HepG2 (cell line): ENCODE measurements around the gene CCM2L. TPM values are rescaled to one million over a fixed set of nuclear protein-coding genes. Genes with fewer than 3 reads are reported as not detected.

ENCODE experiments used
- CHD4 ChIP-seq: fragments of 200-600 bp; sonication (generic); IDR thresholded peaks from 2 replicates; pipeline ENCODE4 v1.7.0; 2017; ENCODE audit warnings: mild to moderate bottlenecking, low read length, borderline replicate concordance
- EZH2 ChIP-seq: conservative IDR thresholded peaks from 2 replicates; pipeline ENCODE4 v1.6.1; 2012; ENCODE audit warnings: mild to moderate bottlenecking, low read depth, low read length, moderate library complexity
- FOSL2 ChIP-seq: sonication (generic); formaldehyde crosslinking; IDR thresholded peaks from 2 replicates; pipeline ENCODE4 v1.4.0; 2020; ENCODE audit warnings: missing genetic modification reagents
- KLF16 ChIP-seq, 2 experiments: sonication (generic) in 1 of 2; formaldehyde crosslinking in 1 of 2; IDR thresholded peaks; 2 replicates each; pipeline versions ENCODE4 v1.6.1 to v1.8.0; 2016 to 2023; ENCODE audit warnings: missing genetic modification reagents in 2 of 2, missing compliant biosample characterization in 1 of 2
- MED1 ChIP-seq: sonication (generic); formaldehyde crosslinking; IDR thresholded peaks from 2 replicates; pipeline ENCODE4 v1.4.0; 2020; ENCODE audit warnings: missing genetic modification reagents
- NR2F6 ChIP-seq, 2 experiments: IDR thresholded peaks; 2 replicates each; pipeline ENCODE4 v1.6.1; 2016; ENCODE audit warnings: antibody characterized with exemption in 1 of 2, mild to moderate bottlenecking in 1 of 2
- SALL2 ChIP-seq: sonication (generic); formaldehyde crosslinking; IDR thresholded peaks from 2 replicates; pipeline ENCODE4 v1.8.1; 2023; ENCODE audit warnings: mild to moderate bottlenecking, missing genetic modification reagents, inconsistent platforms
- SMAD3 ChIP-seq: sonication (generic); formaldehyde crosslinking; IDR thresholded peaks from 2 replicates; pipeline ENCODE4 v1.4.0; 2020; ENCODE audit warnings: missing genetic modification reagents
- SOX6 ChIP-seq, 2 experiments: fragments of 450-650 bp in 1 of 2; sonication (generic) in 1 of 2; formaldehyde crosslinking in 1 of 2; IDR thresholded peaks; 2 replicates each; pipeline versions ENCODE4 v1.4.0 to v1.6.1; 2017 to 2020; ENCODE audit warnings: antibody characterized with exemption in 1 of 2, mild to moderate bottlenecking in 1 of 2, missing genetic modification reagents in 1 of 2
- ZBTB8A ChIP-seq: sonication (generic); formaldehyde crosslinking; IDR thresholded peaks from 2 replicates; pipeline ENCODE4 v1.4.0; 2020; ENCODE audit warnings: mild to moderate bottlenecking, low read depth, missing genetic modification reagents, borderline replicate concordance
- ZC3H4 ChIP-seq: sonication (generic); formaldehyde crosslinking; IDR thresholded peaks from 2 replicates; pipeline ENCODE4 v1.4.0; 2020; ENCODE audit warnings: missing genetic modification reagents, borderline replicate concordance
- ZFY ChIP-seq: sonication (generic); formaldehyde crosslinking; IDR thresholded peaks from 2 replicates; pipeline ENCODE4 v1.4.0; 2020; ENCODE audit warnings: missing genetic modification reagents
- ZNF224 ChIP-seq: sonication (generic); formaldehyde crosslinking; IDR thresholded peaks from 2 replicates; pipeline ENCODE4 v1.5.0; 2020; ENCODE audit warnings: mild to moderate bottlenecking, missing genetic modification reagents
- ZNF274 ChIP-seq: sonication (generic); formaldehyde crosslinking; IDR thresholded peaks from 2 replicates; pipeline ENCODE4 v1.5.1; 2020; ENCODE audit warnings: mild to moderate bottlenecking, missing genetic modification reagents
- ZNF510 ChIP-seq: sonication (generic); formaldehyde crosslinking; IDR thresholded peaks from 2 replicates; pipeline ENCODE4 v1.4.0; 2020; ENCODE audit warnings: low read depth, mild to moderate bottlenecking, missing genetic modification reagents
- ZNF777 ChIP-seq: sonication (generic); formaldehyde crosslinking; IDR thresholded peaks from 2 replicates; pipeline ENCODE4 v1.4.0; 2020; ENCODE audit warnings: missing genetic modification reagents
- ZNF790 ChIP-seq: sonication (generic); formaldehyde crosslinking; IDR thresholded peaks from 2 replicates; pipeline ENCODE4 v1.8.0; 2022; ENCODE audit warnings: missing genetic modification reagents, mild to moderate bottlenecking, borderline replicate concordance
- polyA plus RNA-seq, 8 experiments: library from polyadenylated mRNA; depleted of rRNA in 3 of 8; stranded (reverse) in 7 of 8; unstranded in 1 of 8; fragments of >200 nt; fragmentation: Illumina TruSeq in 4 of 8; extraction: Trizol in 4 of 8; gene quantifications; 2 replicates each; pipeline versions ENCODE4 v1.2.1 to v1.2.3, GENCODE V29; 2011 to 2016; ENCODE audit warnings: low read depth in 4 of 8, missing spikeins in 1 of 8, mixed read lengths in 1 of 8; ENCODE audit not compliant: insufficient read depth in 1 of 8
- total RNA-seq, 5 experiments: library from RNA; depleted of rRNA; stranded (reverse); fragments of >200 nt; fragmentation: Illumina TruSeq; extraction: Trizol; gene quantifications; 2 replicates each; pipeline ENCODE4 v1.2.3, GENCODE V29; 2016; ENCODE audit warnings: low read depth in 1 of 5
- TF ChIP-seq, protein P1 (sequence below): sonication (generic); formaldehyde crosslinking; IDR thresholded peaks from 2 replicates; pipeline ENCODE4 v1.5.1; 2020; ENCODE audit warnings: mild to moderate bottlenecking, moderate library complexity, missing genetic modification reagents
- TF ChIP-seq, protein P2 (sequence below): IDR thresholded peaks from 2 replicates; pipeline ENCODE4 v1.6.1; 2016; ENCODE audit warnings: mild to moderate bottlenecking
- TF ChIP-seq, protein P3 (sequence below): sonication (generic); formaldehyde crosslinking; IDR thresholded peaks from 2 replicates; pipeline ENCODE4 v1.4.0; 2020; ENCODE audit warnings: mild to moderate bottlenecking, missing genetic modification reagents
- TF ChIP-seq, protein P4 (sequence below): sonication (generic); formaldehyde crosslinking; IDR thresholded peaks from 2 replicates; pipeline ENCODE4 v1.4.0; 2020; ENCODE audit warnings: mild to moderate bottlenecking, low read depth, missing genetic modification reagents
- TF ChIP-seq, protein P5 (sequence below): sonication (generic); formaldehyde crosslinking; IDR thresholded peaks from 2 replicates; pipeline ENCODE4 v1.5.0; 2020; ENCODE audit warnings: mild to moderate bottlenecking, missing genetic modification reagents

Gene CCM2L
- total and polyA plus RNA-seq, 2 of the 13 experiments (the other 11 are each of a cell fraction or from before 2014, with no cell fraction given), result 0.15 TPM; not detected in 1

DNA sequence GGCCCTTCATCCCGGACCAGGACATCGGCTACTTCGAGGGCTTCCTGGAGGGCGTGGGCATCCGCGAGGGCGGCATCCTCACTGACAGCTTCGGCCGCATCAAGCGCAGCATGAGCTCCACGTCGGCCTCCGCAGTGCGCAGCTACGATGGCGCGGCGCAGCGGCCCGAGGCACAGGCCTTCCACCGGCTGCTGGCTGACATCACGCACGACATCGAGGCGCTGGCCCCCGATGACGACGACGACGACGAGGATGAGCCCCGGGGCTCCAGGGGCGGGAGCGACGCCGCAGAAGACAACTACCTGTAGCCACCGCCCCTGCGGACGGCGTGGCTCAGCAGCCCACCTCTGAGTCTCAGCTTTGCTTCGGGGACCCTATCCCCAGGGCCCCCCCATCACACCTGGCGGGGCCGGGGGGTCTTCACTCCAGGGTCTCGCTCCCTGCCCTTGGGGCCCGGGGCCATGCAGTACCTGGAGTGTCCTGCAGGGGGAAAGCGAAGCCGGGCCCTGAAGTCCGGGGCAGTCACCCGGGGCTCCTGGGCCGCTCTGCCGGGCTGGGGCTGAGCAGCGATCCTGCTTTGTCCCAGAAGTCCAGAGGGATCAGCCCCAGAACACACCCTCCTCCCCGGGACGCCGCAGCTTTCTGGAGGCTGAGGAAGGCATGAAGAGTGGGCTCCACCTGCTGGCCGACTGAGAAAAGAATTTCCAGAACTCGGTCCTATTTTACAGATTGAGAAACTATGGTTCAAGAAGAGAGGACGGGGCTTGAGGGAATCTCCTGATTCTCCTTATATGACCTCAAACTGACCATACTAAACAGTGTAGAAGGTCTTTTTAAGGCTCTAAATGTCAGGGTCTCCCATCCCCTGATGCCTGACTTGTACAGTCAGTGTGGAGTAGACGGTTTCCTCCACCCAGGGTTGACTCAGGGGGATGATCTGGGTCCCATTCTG is 21.0 kb downstream of the CCM2L start (continued):
- TF ChIP-seq, protein P1, sequence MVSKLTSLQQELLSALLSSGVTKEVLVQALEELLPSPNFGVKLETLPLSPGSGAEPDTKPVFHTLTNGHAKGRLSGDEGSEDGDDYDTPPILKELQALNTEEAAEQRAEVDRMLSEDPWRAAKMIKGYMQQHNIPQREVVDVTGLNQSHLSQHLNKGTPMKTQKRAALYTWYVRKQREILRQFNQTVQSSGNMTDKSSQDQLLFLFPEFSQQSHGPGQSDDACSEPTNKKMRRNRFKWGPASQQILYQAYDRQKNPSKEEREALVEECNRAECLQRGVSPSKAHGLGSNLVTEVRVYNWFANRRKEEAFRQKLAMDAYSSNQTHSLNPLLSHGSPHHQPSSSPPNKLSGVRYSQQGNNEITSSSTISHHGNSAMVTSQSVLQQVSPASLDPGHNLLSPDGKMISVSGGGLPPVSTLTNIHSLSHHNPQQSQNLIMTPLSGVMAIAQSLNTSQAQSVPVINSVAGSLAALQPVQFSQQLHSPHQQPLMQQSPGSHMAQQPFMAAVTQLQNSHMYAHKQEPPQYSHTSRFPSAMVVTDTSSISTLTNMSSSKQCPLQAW (CRISPR knock-in tag), result peak; percentile 87
- 0 out of 2 replicates have a peak, but pooled peaks have one; percentile 68 for TF ChIP-seq ZNF510
- TF ChIP-seq, protein P2, sequence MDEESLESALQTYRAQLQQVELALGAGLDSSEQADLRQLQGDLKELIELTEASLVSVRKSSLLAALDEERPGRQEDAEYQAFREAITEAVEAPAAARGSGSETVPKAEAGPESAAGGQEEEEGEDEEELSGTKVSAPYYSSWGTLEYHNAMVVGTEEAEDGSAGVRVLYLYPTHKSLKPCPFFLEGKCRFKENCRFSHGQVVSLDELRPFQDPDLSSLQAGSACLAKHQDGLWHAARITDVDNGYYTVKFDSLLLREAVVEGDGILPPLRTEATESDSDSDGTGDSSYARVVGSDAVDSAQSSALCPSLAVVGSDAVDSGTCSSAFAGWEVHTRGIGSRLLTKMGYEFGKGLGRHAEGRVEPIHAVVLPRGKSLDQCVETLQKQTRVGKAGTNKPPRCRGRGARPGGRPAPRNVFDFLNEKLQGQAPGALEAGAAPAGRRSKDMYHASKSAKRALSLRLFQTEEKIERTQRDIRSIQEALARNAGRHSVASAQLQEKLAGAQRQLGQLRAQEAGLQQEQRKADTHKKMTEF (CRISPR knock-in tag), result peak; percentile 55; the same call in 1 of the 2 replicates
- no peak for TF ChIP-seq ZC3H4
- no peak for TF ChIP-seq EZH2
- TF ChIP-seq, protein P3, sequence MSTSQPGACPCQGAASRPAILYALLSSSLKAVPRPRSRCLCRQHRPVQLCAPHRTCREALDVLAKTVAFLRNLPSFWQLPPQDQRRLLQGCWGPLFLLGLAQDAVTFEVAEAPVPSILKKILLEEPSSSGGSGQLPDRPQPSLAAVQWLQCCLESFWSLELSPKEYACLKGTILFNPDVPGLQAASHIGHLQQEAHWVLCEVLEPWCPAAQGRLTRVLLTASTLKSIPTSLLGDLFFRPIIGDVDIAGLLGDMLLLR (CRISPR knock-in tag), result peak; percentile 75
- no peak for TF ChIP-seq SOX6 (IDR thresholded peaks at IDR 0.05)
- peak; percentile 63 for TF ChIP-seq SOX6 (CRISPR knock-in tag; IDR thresholded peaks at IDR 0.05)
- no peak for TF ChIP-seq ZNF790 (CRISPR knock-in tag)
- 0 out of 2 replicates have a peak, but pooled peaks have one; percentile 23 for TF ChIP-seq FOSL2
- peak; percentile 68 for TF ChIP-seq ZNF777 (CRISPR knock-in tag)
- TF ChIP-seq SALL2, result peak; percentile 76; the same call in 1 of the 2 replicates
- no peak for TF ChIP-seq ZNF224 (CRISPR knock-in tag)
- TF ChIP-seq ZFY (CRISPR knock-in tag), result peak; percentile 78
- TF ChIP-seq ZNF274 (CRISPR knock-in tag), result peak; percentile 83
- TF ChIP-seq, protein P4, sequence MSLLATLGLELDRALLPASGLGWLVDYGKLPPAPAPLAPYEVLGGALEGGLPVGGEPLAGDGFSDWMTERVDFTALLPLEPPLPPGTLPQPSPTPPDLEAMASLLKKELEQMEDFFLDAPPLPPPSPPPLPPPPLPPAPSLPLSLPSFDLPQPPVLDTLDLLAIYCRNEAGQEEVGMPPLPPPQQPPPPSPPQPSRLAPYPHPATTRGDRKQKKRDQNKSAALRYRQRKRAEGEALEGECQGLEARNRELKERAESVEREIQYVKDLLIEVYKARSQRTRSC (CRISPR knock-in tag), result no peak
- TF ChIP-seq, protein P5, sequence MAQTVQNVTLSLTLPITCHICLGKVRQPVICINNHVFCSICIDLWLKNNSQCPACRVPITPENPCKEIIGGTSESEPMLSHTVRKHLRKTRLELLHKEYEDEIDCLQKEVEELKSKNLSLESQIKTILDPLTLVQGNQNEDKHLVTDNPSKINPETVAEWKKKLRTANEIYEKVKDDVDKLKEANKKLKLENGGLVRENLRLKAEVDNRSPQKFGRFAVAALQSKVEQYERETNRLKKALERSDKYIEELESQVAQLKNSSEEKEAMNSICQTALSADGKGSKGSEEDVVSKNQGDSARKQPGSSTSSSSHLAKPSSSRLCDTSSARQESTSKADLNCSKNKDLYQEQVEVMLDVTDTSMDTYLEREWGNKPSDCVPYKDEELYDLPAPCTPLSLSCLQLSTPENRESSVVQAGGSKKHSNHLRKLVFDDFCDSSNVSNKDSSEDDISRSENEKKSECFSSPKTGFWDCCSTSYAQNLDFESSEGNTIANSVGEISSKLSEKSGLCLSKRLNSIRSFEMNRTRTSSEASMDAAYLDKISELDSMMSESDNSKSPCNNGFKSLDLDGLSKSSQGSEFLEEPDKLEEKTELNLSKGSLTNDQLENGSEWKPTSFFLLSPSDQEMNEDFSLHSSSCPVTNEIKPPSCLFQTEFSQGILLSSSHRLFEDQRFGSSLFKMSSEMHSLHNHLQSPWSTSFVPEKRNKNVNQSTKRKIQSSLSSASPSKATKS (CRISPR knock-in tag), result no peak
- no peak for TF ChIP-seq ZBTB8A (CRISPR knock-in tag)
- TF ChIP-seq CHD4, result no peak
- 0 out of 2 replicates have a peak, but pooled peaks have one; percentile 39 for TF ChIP-seq MED1 (CRISPR knock-in tag)
- TF ChIP-seq NR2F6 (IDR thresholded peaks at IDR 0.05), result no peak
- TF ChIP-seq NR2F6 (CRISPR knock-in tag; IDR thresholded peaks at IDR 0.05), result 0 out of 2 replicates have a peak, but pooled peaks have one; percentile 15
- TF ChIP-seq KLF16 (CRISPR knock-in tag; IDR thresholded peaks at IDR 0.05), result peak in 1 of 2 experiments; percentile 76; a peak in 2 of 4 replicates
- peak; percentile 23; the same call in 1 of the 2 replicates for TF ChIP-seq SMAD3 (CRISPR knock-in tag)
